MV-4-11 (cell line): Measurements from ENCODE around the gene ALPK1.
"Not testable (repeated sequence)": the region's sequence is repeated elsewhere in the genome, so short reads cannot be mapped to it uniquely, and the experiment has no call there.

Experiments
- DNase-seq: peaks from one replicate; lab custom pipeline; 2025; lab: John Stamatoyannopoulos, UW

ALPK1 gene

DNA sequence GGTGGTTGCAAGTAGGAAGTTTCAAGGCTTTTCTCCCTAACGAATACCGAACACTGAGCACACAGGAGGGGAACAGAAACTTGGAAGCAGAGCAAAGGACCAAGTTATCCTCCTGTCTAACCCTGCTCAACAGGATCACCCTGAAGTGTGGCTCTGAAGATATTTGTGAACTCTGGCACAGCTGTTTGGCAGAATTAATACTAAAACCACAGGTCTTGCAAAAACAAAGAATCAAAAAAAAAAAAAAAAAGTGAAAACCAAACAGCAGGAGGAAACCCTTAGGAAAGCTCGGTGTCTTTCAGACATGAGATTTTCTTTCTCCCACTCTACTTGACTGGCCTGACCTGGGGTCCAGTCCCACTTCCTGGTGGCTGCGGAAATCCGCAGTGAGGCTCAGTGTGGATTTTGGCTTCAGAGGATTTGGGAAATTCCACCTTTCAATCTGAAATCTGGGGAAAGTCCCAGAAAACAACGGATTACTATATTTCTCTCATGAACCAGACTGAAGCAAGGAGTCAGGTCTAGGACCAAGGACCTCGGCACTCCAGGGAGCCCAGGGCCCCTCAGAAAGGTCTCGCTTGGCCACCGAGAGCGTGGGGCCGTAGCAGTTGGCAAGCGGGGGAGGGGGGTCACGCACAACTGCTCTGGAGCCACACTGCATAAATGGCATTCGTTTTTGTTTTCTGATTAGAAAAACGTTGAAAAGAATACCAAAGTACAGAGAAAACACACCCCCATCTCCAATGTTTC is 12.3 kb upstream of the ALPK1 start:
- peak; percentile 86 for DNase-seq

DNA sequence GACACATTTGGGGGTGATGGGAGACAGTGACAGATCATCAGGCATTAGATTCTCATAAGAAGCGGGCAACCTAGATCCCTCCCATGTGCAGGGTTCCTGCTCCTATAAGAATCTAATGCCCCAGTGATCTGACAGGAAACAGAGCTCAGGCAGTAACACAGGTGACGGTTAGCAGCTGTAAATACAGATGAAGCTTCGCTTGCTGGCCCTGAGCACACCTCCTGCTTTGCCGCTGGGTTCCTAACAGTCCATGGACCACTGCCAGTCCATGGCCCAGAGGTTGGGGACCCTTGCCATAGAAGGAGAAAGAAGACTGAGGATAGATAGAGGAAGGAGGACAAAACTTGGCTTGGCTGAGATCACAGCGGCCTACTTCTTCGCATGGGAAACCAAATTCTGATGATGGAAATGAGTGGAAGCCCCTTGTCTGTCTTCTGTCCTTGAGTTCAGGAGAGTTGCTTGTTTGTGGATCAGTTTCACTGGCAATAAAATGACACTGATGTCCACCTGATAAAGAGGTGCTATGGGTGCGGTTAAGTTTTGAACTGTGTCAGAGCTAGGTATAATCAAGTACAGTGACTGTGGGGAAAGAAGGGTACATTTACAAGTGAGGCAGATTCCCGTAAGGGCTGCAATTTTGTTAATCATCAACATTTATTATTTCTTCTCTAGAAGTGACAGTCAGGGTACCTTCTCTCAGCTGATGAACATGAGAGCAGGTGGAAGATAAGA is 9.7 kb upstream of the ALPK1 start:
- no peak for DNase-seq

DNA sequence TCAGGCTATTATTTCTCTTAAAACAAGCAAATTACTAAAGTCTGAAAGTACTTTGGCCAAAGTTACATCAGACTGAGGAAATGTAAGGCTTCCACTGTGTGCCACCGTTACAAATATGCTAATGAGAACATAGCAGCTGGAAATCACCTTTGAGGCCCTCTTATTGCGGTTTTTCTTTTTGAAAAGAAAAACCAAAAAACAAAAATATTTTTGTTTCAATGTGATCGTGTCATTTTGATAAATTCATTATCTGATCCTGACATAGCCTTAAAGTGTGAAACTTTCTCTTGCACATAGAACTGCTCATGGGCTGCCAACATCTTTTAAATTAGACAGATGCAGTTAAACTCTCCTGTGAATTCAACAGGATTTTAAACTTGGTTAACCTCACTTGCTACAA is 8.7 kb upstream of the ALPK1 start:
- no peak for DNase-seq

DNA sequence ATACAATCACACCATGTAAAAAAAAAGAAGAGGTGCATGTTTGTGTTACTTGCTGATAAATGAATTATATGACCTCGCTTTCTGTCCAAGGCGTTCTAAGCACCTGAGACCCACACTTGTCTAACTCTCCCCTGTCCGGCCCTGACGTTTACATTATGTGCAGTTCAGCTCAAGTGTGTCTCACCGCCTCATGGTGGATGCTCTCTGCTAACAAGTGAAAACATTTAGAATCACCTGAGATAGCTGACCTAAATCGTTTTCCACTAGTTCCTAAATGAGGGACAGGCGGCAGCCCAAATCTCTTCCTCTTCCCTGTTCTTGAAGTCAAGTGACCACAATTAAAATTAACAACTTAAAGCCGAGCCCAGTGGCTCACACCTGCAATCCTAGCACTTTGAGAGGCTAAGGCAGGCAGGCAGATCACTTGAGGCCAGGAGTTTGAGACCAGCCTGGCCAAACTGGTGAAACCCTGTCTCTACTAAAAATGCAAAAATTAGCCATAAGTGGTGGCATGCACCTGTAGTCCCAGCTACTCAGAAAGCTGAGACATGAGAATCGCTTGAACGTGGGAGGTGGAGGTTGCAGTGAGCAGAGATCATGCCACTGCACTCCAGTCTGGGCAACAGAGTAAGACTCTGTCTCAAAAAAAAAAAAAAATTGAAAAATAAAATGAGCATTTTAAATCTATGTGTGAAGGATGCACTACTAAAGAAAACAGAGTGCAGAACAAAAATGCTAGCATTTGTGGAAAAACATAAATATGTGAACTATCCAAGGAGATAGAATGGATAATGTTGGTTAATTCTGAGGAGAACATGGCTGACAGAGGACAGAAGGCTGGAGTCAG is 7.5 kb upstream of the ALPK1 start:
- DNase-seq = no peak

DNA sequence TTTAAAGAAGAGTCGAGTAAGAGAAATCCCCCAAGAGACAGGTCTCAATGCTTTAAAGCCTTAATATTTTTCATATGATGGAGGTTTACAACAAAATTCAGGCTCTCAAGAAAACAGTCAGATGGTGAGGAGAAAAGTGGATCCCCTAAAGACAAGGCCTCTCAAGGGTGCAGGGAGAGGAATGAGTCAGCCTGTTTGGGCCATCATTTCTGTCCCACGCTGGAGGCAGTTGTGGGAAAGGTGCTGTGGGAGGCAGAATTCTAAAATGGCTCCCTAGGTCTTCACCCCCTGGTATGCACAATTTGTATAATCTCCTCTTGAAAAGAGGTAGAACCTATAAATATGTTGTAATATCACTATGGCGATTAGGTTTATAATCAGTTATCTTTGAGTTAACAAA is 6.8 kb upstream of the ALPK1 start:
- no peak for DNase-seq

DNA sequence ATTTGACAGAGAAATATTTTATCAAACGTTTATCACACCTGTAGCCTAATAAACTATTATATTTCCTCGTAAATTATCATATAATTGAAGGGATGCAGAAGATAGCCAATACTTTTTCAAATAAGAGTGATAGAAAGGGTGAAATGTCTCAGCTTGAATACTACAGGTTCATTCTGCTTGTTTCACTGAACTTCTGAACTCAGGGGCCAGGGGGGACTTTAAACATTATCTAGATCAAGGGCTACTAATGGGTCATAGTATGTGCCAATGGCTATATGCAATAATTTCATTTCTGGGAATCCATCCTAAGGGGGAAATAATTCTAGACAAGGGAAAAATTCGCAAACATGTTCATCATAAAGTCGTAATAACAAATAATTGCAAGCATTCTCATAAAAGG is 2.6 kb downstream of the ALPK1 start:
- no peak for DNase-seq

DNA sequence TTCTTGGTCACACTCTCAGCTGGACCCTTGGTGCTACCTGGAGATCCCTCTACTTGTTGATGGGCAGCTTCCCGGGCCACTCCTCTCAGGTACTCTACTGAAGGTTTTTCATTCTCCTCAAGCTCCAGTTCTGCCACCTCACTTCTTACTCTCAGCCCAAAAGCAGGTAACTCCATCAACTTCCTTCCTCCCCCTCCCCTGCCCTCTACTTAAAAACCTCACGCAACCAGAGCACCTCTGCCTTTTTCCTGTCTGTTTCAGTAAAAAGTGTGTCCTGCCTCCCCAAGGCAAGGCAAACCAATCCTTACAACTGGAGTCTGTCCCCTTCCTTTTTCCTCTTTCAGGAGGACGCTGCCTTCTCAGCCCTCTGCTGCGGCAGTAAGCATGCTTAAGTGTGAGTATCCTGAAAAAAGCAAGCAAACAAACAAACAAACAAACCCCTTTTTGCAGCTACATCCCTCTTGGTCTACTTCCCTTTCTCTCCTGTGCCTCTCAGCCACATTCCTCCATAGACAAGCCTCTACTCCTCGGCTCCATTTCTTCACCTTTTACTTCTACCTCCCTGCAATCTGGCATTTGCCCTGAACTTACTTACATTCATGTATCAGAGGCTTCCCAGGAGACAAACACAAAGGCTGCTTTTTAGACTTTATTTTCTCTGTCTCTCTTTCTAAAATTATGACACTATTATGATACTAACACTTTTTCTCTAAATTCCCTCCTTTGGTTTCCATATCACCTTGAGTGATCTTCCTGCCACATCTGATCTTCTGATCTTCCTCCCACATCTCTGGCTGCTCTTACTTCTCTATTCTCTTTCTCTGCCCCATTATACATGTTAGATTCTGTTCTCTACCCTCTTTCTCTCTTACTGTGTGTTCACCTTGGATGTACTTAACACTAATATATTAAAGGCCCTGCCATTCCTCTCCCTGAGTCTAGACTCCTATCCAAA is 5.4 kb downstream of the ALPK1 start:
- no peak for DNase-seq

DNA sequence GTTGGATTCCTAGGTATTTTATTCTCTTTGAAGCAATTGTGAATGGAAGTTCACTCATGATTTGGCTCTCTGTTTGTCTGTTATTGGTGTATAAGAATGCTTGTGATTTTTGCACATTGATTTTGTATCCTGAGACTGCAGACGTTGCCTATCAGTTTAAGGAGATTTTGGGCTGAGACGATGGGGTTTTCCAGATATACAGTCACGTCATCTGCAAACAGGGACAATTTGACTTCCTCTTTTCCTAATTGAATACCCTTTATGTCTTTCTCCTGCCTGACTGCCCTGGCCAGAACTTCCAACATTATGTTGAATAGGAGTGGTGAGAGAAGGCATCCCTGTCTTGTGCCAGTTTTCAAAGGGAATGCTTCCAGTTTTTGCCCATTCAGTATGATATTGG is 8.3 kb downstream of the ALPK1 start:
- not testable (repeated sequence) for DNase-seq

DNA sequence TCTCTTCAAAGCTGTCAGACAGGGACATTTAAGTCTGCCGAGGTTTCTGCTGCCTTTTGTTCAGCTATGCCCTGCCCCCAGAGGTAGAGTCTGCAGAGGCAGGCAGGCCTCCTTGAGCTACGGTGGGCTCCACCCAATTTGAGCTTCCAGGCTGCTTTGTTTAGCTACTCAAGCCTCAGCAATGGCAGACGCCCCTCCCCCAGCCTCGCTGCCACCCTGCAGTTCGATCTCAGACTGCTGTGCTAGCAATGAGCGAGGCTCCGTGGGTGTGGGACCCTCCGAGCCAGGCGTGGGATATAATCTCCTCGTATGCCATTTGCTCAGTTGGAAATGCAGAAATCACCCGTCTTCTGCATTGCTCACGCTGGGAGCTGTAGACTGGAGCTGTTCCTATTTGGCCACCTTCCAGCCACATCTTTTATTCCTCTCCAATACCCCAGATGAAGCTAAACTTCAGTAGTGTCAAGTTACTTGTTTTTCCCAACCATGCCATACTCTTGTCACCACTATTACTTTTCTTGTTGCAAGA is 12.2 kb downstream of the ALPK1 start:
- not testable (repeated sequence) for DNase-seq

DNA sequence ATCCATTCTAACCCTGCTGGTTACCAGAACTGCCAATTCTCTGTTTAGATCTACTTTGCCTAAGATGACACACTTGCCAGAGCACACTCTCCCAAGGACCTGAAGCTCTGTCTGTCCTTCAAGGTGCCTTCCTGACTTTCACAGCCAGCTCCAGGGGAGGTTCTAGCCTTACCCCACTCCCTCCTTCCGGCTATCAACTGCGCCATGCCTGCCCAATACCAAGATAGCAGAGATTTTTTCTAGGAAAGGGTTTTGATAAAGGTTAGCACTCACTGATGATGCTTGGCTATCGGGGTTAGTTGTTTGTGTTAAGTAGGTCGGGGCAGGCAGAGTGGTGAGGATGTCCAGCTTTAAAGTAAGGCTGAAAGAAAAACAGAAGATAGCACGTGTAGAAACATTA is 14.3 kb downstream of the ALPK1 start:
- no peak for DNase-seq

DNA sequence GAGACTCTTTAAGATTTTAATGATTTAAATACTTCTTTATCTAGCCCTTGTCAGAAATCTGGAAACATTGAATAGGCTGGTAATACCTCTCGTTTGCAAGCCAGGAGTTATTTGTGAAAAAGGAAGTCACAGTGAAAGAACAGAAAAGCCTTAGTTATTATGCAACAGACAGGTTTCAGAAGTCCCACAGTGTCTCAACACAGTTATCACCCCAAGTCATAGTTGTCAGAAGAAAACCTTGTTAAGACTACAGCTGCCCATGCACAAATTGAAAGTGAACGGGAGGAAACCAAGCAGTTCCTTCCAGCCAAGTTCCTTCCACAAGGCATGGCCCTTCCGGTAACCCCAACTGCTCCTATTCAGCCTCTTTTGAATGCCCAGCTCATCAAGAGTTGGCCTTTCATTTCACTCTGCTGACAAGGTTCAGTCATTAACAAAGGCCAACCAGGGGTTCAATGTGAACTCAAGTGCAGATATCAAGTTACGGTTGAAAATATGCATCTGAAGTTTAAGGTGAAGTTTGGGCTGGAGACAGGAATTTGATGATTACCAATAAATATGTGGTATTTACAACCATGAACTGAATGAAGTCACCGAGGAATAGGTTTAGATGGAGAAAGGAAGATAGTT is 15.6 kb downstream of the ALPK1 start:
- DNase-seq = peak; percentile 96

DNA sequence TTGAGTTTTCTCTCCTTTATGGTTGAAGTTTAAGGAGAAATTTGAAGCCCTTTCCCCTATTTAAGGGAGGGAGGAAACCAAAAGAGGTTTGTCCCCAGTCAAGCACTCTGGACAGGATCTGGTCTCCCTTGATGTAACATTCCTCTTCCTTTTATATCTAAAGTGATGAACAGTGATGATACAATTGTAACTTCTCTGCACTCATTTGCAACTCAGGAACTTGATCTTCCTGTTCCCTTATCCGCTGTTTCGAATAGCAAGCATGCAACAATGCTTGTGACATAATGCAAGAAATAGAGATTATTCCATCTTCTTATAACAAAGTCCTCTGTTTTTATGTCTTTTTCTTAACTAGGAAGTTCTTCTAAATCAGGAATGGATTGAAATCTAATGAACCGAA is 18.3 kb downstream of the ALPK1 start:
- DNase-seq = peak; percentile 59

DNA sequence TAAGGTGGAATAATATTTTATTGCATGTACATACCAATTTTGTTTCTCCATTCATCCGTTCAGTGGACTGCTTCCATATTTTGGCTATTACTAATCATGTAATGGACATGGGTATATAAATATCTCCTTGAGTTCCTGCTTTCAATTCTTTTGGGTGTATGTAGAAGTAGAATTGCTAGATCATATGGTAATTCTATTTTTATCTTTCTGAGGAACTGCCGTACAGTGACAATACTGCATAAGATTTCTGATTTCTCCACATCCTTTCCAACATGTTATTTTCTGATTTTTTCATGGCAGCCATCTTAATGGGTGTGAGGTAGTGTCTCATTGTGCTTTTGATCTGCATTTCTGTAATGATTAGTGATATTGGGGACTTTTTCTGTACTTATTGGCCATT is 19.2 kb downstream of the ALPK1 start:
- peak; percentile 75 for DNase-seq

DNA sequence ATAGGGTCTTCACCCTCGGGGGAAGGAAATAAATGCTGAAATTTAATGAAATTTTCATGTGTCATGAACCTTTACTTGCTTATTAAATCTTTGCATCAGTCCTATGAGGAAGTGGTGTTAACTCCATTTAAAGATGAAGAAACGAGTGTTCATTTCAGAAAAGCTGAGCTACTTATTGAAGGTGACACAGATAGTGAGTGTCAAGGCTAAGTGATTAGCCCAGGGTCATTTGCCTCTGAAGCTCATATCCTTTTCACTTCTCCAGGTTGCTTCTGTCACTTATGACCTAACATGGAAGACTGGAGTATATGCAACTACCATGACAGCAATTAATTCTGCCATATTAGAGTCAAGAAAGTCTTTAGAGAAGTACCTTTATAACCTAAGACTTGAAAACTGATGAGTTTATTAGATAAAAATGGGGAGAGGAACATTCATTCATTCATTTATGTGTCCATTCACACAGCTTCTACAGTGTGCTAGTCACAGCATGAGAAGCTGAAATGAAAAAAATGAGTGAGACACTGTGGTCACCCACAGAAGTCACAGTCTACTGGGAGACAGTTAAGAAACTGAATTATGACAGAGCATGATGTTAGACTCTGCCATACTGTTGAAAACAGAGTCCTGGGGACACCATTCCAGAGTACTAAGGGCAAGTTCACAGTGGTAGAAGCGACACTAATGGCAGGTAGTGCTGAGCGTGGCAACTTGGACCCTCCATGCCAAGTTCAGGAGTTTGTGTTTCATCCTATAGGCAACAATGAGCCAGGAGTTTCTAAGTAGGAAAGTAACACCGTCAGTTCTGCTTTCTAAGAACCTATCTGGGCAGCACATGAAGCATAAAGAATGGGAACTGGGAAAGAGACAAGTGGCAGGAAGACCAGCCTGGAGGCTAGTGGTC is 21.3 kb downstream of the ALPK1 start:
- peak; percentile 73 for DNase-seq

DNA sequence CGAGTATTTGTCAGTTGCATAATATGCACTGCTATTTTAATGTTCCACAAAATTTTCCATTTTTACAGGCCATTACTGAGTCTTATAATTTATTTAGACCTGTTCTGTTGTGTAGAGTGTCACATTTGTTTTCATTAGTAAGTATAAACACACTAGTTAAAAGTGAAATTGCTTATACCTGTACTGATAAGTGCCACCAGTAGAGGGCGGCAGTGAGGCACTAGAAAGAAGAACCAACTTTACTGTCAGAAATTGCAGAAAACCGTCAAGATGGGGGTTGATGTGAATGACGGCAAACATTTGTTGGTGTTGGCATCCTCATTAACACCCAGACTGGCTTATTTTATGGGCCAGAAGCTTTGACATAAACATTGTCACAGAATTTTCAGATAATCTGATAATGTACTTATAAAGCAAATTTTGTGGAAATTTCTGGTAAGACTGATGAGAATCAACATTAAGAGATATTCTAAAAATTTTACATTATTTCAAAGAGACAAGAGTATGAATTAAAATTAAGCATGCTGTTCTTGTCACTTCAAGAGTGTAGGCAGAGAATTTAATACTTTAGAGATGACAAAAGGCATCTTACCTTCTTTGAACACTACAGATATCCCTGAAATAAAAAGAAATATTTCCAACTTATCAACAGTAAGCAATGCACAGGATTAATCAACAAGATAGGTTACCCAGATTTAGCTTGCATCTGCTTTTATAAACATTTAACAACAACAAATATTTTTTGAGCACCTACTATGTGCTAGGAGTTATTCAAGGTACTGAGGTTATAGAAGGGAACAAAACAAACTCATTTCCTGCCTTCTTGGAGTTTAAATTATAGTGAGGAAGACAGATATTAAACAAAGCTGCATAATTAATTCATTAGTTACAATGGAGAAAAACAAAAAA is 24.9 kb downstream of the ALPK1 start:
- peak; percentile 71 for DNase-seq

DNA sequence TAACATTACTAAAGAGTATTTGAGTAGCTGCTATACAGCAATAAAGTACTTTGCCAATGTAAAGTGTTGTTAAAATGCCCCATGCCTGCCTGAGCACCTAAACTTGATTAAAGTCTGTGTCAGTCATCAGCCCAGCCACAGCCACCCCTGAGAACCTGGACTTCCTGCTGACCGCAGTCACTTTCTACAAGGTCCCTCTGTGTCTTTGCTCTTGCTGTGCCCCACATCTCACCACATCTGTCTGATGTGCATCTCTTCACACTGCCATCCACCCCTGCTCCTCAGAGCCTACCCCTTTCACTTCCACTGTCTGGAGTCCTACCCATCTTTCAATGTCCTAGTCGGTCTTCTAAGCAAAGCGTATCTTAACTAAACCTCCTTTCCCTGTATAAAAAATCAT is 25.7 kb downstream of the ALPK1 start:
- no peak for DNase-seq

DNA sequence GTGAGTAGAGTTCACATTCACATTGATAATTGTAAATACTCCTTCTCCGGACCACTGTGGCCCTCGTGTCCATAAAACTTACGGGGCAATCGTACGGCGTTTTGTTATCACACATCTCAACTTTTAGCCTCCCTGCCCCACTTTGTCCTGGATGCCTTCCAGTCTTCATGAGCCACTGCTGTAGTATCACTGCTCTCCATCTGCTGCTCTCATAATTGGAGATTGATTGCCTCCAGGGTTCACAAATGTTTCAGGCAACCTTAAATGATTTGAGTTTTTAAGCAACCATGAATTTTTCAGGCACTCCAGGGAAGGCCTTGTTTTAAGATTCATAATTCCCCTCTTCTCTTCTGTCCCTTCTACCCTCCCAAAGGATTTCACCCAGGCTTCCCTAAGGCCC is 28.4 kb downstream of the ALPK1 start:
- no peak for DNase-seq

DNA sequence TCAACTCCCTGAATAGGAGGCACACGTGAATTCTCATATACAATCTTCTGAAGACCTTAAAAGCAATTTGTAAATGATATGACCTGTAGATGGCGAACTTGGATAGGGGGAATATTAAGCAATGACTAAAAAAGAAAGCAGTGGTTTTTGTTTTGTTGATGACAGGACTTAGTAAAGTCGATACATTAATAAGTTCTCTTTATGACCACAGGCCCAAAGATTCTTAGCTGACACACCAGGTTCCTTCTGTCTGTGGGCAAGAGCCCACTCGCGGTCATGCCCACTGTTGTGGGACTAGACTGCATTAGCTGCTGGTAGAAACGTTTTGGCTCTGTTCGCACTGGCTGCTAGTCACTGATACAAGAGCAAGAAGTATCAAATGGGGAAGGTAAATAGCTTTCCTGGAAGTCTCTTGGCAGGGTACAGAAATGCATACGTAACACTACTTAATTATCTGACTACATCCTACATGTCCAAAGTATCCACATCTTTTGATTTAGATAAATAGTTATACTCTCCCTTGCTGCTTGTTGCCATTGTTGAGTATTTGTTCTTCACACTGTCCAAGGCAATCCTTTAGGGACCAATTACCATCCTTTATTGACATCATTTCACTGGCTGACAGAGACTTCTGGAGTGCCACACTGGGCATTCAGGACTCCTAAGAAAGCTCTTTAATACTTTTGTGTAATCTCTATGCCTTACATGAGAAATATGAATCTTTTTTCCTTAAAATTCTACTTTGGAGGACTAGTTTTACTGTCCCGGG is 31.0 kb downstream of the ALPK1 start:
- DNase-seq = peak; percentile 46
